ENCODE measurements around the gene CDK17.

CDK17 gene

GRCh38 chr12:96236221-96236822, 163.9 kb downstream of the CDK17 start:
- Histone ChIP-seq H3K4me1 (ENCODE audit: control insufficient read depth, insufficient read depth, low read length) (no peaks in the 10 kb centered on the region), H3K4me3 (ENCODE audit: low read depth, low read length) (no peak overlapping the region), H3K9ac (ENCODE audit: low read depth, low read length) (no peak overlapping the region), H3K27me3 (ENCODE audit: control insufficient read depth, insufficient read depth, low read length) (no peaks in the 10 kb centered on the region), H3K27ac (ENCODE audit: low read depth, low read length) (no peak overlapping the region), H3K36me3 (ENCODE audit: control insufficient read depth, insufficient read depth, low read length) (no peaks in the 10 kb centered on the region), H3K9me3 (ENCODE audit: control insufficient read depth, insufficient read depth, low read length) (no peaks in the 10 kb centered on the region)

DNA sequence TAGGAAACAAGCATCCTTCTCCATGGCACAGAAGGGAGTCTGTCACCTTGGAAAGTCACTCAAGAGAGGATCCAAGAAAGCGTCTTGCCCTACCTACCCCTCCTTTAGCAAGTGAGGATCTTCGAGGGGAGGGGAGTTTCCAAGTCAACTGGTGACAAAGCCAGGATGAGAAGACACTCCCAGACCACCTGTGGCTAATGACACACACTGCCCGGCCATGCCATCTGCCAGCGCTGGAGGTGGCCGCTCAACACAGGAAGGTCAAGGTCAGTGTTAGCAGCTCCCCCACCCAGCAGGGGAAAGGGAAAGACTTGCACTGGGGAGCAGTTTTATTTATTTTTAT, 164.8 kb downstream of the CDK17 start:
- Histone ChIP-seq H3K9me3 (ENCODE audit: control insufficient read depth, insufficient read depth, low read length) (no peaks in the 10 kb centered on the region), H3K9ac (ENCODE audit: low read depth, low read length) (no peak overlapping the region), H3K4me1 (ENCODE audit: control insufficient read depth, insufficient read depth, low read length) (no peaks in the 10 kb centered on the region), H3K27ac (ENCODE audit: low read depth, low read length) (no peak overlapping the region), H3K36me3 (ENCODE audit: control insufficient read depth, insufficient read depth, low read length) (no peaks in the 10 kb centered on the region), H3K4me3 (ENCODE audit: low read depth, low read length) (no peak overlapping the region), H3K27me3 (ENCODE audit: control insufficient read depth, insufficient read depth, low read length) (no peaks in the 10 kb centered on the region)

- H3K27me3 ChIP-seq (ENCODE audit: control insufficient read depth, insufficient read depth, low read length) = no peaks in the 10 kb centered on the region
- H3K9ac ChIP-seq (ENCODE audit: low read depth, low read length) = no peak overlapping the region
- no peaks in the 10 kb centered on the region for H3K36me3 ChIP-seq (ENCODE audit: control insufficient read depth, insufficient read depth, low read length)
- no peak overlapping the region for H3K27ac ChIP-seq (ENCODE audit: low read depth, low read length)
- no peaks in the 10 kb centered on the region for H3K9me3 ChIP-seq (ENCODE audit: control insufficient read depth, insufficient read depth, low read length)
- no peak overlapping the region for H3K4me3 ChIP-seq (ENCODE audit: low read depth, low read length)
- no peaks in the 10 kb centered on the region for H3K4me1 ChIP-seq (ENCODE audit: control insufficient read depth, insufficient read depth, low read length)
Measured at GRCh38 chr12:96234591-96235483, 165.4 kb downstream of the CDK17 start.

GRCh38 chr12:96233939-96234461, 166.2 kb downstream of the CDK17 start:
- Histone ChIP-seq H3K27me3 (ENCODE audit: control insufficient read depth, insufficient read depth, low read length) (no peaks in the 10 kb centered on the region), H3K36me3 (ENCODE audit: control insufficient read depth, insufficient read depth, low read length) (no peaks in the 10 kb centered on the region), H3K4me3 (ENCODE audit: low read depth, low read length) (no peak overlapping the region), H3K27ac (ENCODE audit: low read depth, low read length) (no peak overlapping the region), H3K9me3 (ENCODE audit: control insufficient read depth, insufficient read depth, low read length) (no peaks in the 10 kb centered on the region), H3K9ac (ENCODE audit: low read depth, low read length) (no peak overlapping the region), H3K4me1 (ENCODE audit: control insufficient read depth, insufficient read depth, low read length) (no peaks in the 10 kb centered on the region)

- Histone ChIP-seq H3K36me3 (ENCODE audit: control insufficient read depth, insufficient read depth, low read length) (no peaks in the 10 kb centered on the region), H3K9ac (ENCODE audit: low read depth, low read length) (no peak overlapping the region), H3K27me3 (ENCODE audit: control insufficient read depth, insufficient read depth, low read length) (no peaks in the 10 kb centered on the region), H3K4me3 (ENCODE audit: low read depth, low read length) (no peak overlapping the region), H3K9me3 (ENCODE audit: control insufficient read depth, insufficient read depth, low read length) (no peaks in the 10 kb centered on the region), H3K27ac (ENCODE audit: low read depth, low read length) (no peak overlapping the region), H3K4me1 (ENCODE audit: control insufficient read depth, insufficient read depth, low read length) (no peaks in the 10 kb centered on the region)
Measured at GRCh38 chr12:96233168-96233567, 167.1 kb downstream of the CDK17 start.

DNA sequence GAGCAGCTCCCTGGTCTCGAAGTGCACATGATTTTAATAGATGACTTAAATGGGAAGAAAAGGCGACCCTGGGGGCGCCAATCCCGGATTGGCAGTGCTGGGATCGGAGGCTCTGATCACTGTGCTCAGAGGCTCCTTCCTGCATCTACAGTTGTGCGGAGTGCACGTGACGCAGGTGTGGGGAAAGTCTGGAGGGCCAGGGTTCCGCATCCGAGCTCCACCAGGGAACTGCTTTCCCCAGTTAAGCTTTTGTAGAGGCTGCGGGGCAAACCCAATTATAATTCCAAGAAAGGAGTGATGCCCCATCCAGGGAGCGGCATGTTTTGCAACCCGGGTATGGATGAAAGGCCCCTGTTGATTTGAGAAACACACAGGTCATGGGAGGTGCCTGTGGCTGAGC, 169.6 kb downstream of the CDK17 start:
- Histone ChIP-seq H3K27me3 (ENCODE audit: control insufficient read depth, insufficient read depth, low read length) (no peaks in the 10 kb centered on the region), H3K9ac (ENCODE audit: low read depth, low read length) (no peak overlapping the region), H3K27ac (ENCODE audit: low read depth, low read length) (no peak overlapping the region), H3K4me1 (ENCODE audit: control insufficient read depth, insufficient read depth, low read length) (no peaks in the 10 kb centered on the region), H3K9me3 (ENCODE audit: control insufficient read depth, insufficient read depth, low read length) (no peaks in the 10 kb centered on the region), H3K36me3 (ENCODE audit: control insufficient read depth, insufficient read depth, low read length) (no peaks in the 10 kb centered on the region), H3K4me3 (ENCODE audit: low read depth, low read length) (no peak overlapping the region)

DNA sequence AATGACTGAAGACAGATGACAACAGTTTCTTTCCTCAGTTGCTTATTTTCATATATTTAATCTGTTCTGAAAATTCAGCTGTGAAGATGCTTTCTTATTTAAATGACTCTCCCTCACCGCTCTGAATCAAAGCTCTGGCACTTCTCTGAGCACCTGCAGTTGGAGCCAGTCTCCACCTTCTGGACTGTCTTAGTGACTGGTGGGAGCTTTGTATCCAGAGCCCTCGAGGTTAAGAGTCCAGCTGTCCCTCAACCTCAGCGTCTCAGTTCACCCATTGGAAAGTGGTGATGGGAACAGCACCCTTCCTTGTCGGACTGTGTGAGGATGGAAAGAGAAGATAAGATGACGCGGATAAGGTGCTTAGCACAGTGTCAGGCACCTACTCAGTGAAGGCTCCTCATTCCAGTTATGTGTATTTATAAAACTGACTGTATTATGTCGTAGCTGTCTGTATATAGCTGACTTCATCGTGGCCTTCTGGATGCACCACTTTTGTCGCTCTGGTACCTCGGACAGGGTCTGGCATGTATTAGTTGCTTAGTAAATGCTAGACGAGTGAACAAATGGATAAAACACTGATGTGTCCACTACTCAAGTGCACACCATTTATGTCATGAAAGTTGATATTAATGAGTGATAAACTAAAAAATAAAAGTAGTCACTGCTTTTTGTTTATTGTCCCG, 171.5 kb downstream of the CDK17 start:
- Histone ChIP-seq H3K4me3 (ENCODE audit: low read depth, low read length) (no peak overlapping the region), H3K27ac (ENCODE audit: low read depth, low read length) (no peak overlapping the region), H3K27me3 (ENCODE audit: control insufficient read depth, insufficient read depth, low read length) (no peaks in the 10 kb centered on the region), H3K36me3 (ENCODE audit: control insufficient read depth, insufficient read depth, low read length) (no peaks in the 10 kb centered on the region), H3K4me1 (ENCODE audit: control insufficient read depth, insufficient read depth, low read length) (peaks cover 2% of the 10 kb centered on the region; the same call in 1 of the 2 replicates), H3K9ac (ENCODE audit: low read depth, low read length) (no peak overlapping the region), H3K9me3 (ENCODE audit: control insufficient read depth, insufficient read depth, low read length) (no peaks in the 10 kb centered on the region)

All from HUES48 (cell line).